ACHN (cell line): ENCODE measurements around the gene PRKN.
"Not testable (repeated sequence)": the region's sequence is repeated elsewhere in the genome, so short reads cannot be mapped to it uniquely, and the experiment has no call there.

Experiments
- DNase-seq: peaks from one replicate; pipeline ENCODE4 v3.0.0-alpha.2; 2015
- in situ Hi-C: cut with HindIII; loops from 2 replicates; pipeline ENCODE4 v1.10.0; 2017; ENCODE audit warnings: low sequenced_read_pairs, low pct_ligation_motif_present, low pct_unique_long_range_greater_than_20kb

PRKN gene

GRCh38 chr6:162438980-162439379 is 288.6 kb downstream of the PRKN start:
- in situ Hi-C loops, result no loop called here
- no peak for DNase-seq

- DNase-seq, result no peak
- in situ Hi-C loops, result no loop called here
Observed at GRCh38 chr6:162435071-162435470, 292.5 kb downstream of the PRKN start.

GRCh38 chr6:162421004-162421403 is 306.6 kb downstream of the PRKN start:
- in situ Hi-C loops, result no loop called here
- no peak for DNase-seq

GRCh38 chr6:162416831-162417537 is 310.6 kb downstream of the PRKN start:
- in situ Hi-C loops, result no loop called here
- no peak for DNase-seq

DNA sequence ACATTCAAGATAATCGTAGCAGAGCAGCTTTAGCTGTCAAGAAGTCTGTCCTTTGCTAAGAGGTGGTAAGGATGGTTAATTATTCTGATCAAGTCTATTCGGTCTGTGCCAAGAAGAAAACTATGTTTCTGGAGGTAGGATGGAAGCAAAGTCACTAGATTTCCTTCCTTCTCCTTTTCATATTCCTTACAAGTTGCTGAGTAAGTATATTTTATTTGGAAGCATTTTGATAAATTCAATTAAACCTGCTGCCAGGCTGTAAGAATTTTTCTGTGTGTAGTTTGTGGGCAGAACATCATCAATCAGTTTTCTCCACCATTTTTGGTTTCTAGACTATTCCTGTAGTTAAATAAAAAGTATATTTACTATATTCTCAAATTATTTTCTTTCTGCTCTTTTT is 311.3 kb downstream of the PRKN start:
- DNase-seq, result no peak
- in situ Hi-C loops, result no loop called here

- no peak for DNase-seq
- in situ Hi-C loops, result no loop called here
Observed at GRCh38 chr6:162409741-162410691, 317.6 kb downstream of the PRKN start.

DNA sequence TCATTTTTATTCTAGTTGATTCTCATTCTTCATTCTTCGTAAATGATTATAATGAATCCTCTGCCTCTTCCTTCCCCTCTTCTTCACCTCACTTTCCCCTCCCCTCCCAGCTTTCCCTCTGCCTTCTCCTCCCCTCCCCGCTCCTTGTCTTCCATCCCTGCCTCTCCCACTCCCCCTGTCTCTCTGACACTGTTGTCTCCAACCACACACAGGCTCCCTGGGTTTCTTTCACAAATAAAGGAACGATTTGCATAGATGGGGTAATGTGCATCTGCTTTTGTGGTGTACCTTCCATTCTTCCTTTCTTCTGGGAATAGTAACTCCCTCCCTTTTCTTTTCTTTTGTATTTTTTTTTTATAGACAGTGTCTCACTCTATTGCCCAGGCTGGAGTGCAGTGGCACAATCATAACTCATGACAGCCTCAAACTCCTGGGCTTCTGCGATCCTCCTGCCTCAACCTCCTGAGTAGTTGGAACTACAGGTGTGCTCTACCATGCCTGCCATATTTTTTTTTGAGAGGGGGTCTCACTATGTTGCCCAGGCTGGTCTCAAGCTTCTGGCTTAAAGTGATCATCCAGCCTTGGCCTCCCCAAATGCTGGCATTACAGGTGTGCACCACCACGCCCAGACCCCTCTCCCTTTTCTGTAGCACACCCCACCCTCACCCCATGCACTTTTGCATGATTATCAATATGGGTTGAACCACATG is 318.6 kb downstream of the PRKN start:
- DNase-seq, result no peak
- in situ Hi-C loops, result no loop called here

GRCh38 chr6:162404951-162405350 is 322.6 kb downstream of the PRKN start:
- in situ Hi-C loops, result no loop called here

DNA sequence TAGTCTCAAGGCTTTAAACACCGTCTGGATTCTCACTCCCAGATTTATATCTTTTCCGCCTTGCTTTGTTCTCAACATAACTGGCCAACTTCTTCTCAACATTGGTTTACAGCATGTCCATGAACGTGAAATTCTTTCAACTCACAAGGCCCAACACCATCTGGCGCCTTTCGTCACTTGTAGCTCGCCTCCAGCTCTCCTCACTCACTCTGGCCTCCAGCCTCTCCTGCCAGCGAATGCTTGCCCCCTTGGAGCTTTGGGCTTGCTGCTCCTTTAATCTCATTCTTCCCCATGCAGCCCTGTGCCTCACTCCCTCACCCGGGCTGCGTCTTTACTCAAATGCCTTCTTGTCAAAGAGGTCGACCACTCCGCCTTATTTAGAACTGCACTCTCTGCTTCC is 324.5 kb downstream of the PRKN start:
- in situ Hi-C loops, result no loop called here
- DNase-seq, result no peak

More at GRCh38 chr6:162404951-162405350, 322.6 kb downstream of the PRKN start:
- no peak for DNase-seq

- in situ Hi-C loops, result no loop called here
- DNase-seq, result no peak
Observed at GRCh38 chr6:162395181-162395580, 332.4 kb downstream of the PRKN start.

DNA sequence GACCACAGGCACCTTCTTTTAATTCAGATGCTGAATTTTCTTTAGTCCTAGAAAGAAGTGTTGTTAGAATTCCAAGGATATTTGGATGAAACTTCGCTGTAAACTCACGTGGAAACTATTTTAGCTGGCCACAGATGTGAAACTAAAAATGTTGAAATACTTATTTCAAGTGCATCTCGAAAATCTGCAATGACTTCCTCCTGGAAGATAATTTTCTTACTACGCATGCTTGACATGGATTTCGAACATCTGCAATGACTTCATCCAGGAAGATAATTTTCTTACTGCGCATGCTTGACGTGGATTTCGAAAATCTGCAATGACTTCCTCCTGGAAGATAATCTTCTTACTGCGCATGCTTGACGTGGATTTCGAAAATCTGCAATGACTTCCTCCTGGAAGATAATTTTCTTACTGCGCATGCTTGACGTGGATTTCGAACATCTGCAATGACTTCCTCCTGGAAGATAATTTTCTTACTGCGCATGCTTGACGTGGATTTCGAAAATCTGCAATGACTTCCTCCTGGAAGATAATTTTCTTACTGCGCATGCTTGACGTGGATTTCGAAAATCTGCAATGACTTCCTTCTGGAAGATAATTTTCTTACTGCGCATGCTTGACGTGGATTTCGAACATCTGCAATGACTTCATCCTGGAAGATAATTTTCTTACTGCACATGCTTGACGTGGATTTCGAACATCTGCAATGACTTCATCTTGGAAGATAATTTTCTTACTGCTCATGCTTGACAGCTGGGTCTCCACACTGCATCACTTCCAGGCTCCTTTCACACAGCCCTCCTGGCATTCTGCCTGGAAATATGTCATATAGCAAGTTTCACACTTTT is 336.4 kb downstream of the PRKN start:
- in situ Hi-C loops, DNase-seq: not testable (repeated sequence)

DNA sequence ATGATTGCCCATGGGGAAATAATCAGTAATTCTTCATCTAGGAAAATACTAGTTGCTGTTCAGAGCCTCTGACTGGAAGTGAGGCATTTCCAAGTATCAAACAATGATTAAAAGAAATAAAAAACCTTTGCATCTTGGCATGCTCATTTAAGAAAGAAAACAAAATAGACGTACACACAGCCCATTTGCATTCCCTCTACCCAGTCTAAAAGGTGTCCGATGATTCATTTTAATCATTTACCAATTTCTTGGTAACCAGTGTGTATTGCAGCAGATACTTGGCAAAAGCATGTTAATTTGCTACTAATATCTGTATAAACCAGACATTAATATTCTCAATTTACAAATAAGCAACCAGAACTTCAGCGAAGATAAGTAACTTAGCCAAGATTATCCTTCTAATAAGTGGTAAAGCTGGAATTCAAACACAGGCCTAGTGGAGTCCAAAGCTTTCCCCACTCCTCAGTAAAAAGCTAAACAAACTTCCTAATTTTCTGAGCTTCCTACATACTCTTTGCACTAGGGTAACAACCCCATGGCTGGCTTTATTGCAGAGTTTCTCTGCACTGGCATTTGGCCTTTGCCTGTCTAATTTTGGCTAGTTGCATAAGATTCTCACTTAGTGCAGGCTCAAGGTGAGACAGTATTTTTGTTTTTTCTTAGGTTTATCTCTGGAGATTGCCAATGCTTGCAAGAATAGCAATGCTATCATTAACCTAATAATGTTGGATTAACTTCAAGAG is 338.1 kb downstream of the PRKN start:
- DNase-seq, result no peak
- in situ Hi-C loops, result no loop called here

GRCh38 chr6:162388383-162388777 is 339.2 kb downstream of the PRKN start:
- in situ Hi-C loops, result no loop called here
- DNase-seq, result no peak

GRCh38 chr6:162387718-162388382 is 339.7 kb downstream of the PRKN start:
- in situ Hi-C loops, result no loop called here
- no peak for DNase-seq

DNA sequence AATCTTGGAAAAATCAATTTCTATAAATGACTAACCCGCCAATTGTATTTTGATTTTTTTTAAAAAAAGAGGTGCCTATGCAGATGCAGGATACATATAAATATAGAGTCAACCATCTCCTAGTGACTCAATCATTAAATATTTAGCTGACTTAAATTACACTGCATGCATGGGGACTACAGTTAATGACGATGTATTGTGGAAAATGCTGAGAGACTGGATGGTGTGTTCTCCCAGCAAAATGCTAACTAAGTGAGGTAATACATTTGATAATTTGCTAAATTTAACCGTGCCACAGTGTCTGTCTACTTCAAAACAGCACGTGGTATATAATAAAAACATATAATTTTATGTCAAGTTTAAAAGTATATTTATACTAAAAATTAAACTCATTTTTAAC is 341.6 kb downstream of the PRKN start:
- in situ Hi-C loops, result no loop called here
- DNase-seq, result no peak

DNA sequence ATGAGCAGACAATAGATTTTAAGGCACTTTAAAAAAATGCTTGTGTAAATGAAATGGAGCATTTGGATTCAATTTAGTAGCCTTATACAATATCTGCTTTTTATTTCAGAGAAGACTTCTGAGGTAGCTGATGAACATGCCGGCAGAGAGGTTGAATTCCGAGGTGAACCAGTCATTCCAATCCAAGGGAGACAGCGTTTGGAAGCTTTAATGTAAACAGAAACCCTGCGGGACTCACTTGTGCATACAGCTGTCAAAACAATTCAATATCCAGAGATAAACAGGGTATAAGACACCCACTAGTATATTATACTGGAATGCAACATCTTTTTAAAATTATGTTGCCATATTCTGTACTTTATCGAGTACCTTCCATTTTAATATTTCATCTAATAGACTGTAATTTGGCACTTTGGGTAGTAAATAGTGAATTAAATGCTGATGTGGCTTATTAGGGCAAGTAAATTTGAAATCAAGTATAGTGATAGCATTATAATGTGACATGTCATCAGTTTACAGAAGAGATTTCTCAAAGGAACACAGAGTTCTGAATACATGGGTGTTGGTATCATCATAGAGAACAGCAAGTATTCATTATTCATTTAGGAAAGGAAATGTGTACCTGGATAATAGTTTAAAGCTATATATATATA is 347.7 kb downstream of the PRKN start:
- in situ Hi-C loops, result no loop called here
- no peak for DNase-seq

DNA sequence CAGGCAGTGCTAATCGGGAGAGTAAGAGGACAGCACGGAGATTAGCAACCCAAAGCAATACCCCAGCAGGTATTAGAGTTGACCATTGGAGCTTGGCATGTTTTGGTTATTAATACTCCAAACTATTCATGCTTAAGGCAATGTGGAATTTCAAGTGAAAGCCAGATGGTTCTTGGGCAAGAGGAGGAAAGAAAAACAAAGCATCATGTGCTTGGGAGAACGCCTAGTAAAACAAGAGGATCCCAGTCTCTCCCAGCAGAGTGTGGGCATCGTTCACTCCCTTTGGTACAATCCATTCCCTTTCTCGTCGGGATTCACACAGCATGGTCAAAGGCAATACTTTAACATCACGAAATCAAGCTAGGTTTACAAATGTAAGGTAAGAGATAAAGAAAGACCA is 349.8 kb downstream of the PRKN start:
- in situ Hi-C loops, result no loop called here
- DNase-seq, result no peak
